ENCODE measurements around the gene AGFG1.

The AGFG1 gene, protein sequence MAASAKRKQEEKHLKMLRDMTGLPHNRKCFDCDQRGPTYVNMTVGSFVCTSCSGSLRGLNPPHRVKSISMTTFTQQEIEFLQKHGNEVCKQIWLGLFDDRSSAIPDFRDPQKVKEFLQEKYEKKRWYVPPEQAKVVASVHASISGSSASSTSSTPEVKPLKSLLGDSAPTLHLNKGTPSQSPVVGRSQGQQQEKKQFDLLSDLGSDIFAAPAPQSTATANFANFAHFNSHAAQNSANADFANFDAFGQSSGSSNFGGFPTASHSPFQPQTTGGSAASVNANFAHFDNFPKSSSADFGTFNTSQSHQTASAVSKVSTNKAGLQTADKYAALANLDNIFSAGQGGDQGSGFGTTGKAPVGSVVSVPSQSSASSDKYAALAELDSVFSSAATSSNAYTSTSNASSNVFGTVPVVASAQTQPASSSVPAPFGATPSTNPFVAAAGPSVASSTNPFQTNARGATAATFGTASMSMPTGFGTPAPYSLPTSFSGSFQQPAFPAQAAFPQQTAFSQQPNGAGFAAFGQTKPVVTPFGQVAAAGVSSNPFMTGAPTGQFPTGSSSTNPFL

GRCh38 chr2:227471924-227472264 lies at the start of gene AGFG1:
Gene AGFG1 (plus strand): TSS chr2:227472156. CDS start chr2:227472422, 266 bp downstream.
- DNase-seq, result peak; percentile 17 to 90 (median 73)

DNA sequence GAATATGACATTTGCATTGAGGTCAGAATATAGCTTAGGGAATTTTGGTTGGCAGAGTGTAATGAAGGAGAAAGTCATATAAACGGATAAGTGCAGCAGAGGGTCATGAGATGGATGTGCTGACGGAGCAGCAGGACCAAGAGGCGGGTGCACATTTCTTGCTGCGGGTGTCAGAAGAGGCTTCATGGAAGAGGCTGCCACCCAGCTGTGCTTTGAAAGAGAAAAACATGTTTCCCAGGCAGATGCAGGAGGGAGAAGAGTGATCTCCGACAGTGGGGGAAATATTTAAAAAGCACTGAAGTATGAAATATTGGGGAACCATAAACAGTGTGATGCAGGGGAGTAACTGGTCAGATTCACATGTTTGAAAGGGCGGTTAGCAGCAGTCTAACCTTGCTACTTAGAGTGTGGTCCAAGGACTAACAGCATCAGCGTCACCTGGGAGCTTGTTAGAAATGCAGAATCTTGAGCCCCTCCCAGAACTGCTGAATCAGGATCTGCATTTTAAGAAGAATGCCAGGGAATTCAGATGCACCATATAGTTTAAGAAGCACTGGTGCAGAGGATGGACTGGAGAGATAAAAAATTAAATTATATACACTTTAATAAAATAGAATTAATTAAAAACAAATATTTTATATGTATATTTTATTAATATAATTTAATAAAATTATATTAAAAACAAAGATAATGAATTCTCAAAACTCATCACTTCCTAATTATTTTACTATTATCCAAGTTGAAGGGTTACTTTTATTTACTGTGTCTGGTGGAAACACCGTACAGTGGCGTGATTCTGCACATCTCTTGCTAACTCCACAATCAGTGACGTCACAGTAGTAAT lies 48.1 kb upstream of the AGFG1 start:
- peak in 11 of 51 donors; percentile 3 to 38 (median 11) for DNase-seq

GRCh38 chr2:227428731-227429285 lies 43.1 kb upstream of the AGFG1 start:
- no peak for DNase-seq

DNA sequence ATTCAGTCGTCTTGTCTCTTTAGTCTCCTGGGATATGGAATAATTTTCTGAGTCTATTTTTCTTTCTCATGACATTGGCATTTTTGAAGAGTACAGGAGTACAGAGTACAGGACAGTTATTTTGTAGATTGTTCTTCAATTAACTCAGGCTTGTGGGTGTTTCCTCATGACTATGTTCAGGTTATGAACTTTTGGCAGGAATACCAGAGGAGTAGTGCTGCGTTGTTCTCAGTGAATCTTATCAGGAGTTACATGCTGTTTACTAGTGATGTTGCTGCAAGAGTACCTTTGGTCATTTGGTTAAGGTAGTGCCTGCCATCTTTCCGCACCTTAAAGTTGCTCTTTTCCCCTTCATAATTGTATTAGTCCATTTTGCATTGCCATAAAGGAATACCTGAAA lies 41.3 kb upstream of the AGFG1 start:
- no peak for DNase-seq

- no peak for DNase-seq
Measured at GRCh38 chr2:227433171-227433570, 38.8 kb upstream of the AGFG1 start.

GRCh38 chr2:227436436-227437174 lies 35.4 kb upstream of the AGFG1 start:
- DNase-seq, result no peak

GRCh38 chr2:227439214-227439613 lies 32.7 kb upstream of the AGFG1 start:
- DNase-seq, result no peak

DNA sequence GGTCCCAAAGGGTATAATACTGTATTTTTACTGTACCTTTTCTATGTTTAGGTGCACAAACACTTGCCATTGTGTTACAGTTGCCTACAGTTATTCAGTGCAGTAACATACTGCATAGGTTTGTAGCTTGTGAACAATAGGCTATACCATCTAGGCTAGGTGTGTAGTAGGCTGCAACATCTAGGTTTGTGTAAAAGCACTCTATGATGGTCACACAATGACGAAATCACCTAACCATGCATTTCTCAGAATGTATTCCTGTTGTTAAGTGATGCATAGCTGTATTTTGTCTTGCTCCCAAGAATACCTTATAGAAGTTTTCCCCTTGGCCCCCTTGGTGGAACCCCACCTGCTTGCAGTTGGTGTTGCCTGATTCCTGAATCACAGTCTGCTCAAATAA lies 29.3 kb upstream of the AGFG1 start:
- no peak for DNase-seq

DNA sequence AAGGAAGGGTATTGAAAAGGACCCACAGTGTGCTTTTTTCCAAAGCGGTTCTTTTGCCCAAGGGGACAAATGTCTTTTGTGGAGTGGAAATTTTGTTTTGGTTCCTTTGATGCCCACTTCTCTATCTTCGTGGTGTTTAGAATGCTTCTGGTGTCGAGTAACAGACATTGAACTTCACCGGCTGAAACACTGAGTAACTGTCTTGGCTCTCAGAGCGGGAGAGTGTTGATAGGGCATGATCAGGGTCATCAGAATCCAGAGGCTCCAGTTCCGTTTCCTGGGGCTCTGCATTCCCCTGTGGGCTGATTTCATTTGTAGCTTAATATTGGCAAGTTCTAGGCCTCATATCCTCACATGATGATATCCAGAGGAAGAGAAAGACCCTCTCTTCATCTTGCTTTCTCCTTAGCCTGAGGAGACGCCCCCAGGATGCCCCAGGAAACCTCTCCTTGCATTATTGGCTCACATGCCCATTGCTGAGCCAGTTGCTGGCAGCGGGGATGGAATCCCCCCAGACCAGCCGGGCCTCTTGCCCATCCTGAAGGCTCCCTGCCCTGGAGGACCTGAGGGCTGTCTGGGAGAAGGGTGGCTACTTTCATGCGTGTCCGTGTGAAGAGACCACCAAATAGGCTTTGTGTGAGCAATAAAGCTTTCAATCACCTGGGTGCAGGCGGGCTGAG lies 27.9 kb upstream of the AGFG1 start:
- no peak for DNase-seq

DNA sequence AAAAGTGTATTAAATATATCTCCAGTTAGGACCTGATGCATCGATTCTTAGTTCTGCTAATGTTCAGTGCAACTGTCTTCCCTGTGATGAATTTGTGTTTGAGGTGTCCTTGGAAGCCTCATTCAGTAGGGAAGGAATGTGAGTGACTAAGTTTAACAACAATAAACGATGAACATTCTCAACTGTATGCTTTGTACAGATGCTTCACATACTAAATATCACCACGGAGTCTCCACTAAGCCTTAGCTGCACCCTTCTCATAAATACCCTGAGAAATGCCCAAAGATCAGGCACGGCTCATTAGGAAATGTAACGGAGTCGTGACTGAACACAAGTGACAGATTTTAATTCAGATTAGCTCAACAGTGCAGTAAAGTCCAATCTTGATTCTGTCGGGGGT lies 24.4 kb upstream of the AGFG1 start:
- DNase-seq, result no peak

DNA sequence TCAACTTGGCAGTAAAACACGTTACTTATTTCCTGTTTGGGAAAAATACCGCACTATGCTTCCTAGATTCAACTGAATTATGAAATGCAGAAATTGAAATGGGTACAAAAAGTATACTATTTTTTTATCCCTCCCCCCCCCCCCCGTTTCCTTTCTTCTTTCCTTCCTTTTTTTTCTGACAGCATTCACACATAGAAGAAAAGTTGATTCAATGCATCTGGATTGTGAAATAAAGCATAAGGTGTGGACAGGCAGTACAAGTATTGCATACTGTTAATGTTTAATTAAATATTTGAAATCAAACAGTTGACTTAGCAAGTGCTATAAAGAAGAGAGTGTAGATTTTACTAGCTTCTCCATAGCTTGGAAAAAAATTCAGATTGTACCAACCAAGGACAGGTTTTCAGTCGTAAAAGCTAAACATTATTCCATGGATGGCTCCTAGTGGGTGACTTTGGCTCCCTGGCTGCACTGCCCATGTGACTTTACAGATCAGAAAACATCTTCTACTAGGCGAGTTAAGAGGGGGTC lies 21.6 kb upstream of the AGFG1 start:
- no peak for DNase-seq

DNA sequence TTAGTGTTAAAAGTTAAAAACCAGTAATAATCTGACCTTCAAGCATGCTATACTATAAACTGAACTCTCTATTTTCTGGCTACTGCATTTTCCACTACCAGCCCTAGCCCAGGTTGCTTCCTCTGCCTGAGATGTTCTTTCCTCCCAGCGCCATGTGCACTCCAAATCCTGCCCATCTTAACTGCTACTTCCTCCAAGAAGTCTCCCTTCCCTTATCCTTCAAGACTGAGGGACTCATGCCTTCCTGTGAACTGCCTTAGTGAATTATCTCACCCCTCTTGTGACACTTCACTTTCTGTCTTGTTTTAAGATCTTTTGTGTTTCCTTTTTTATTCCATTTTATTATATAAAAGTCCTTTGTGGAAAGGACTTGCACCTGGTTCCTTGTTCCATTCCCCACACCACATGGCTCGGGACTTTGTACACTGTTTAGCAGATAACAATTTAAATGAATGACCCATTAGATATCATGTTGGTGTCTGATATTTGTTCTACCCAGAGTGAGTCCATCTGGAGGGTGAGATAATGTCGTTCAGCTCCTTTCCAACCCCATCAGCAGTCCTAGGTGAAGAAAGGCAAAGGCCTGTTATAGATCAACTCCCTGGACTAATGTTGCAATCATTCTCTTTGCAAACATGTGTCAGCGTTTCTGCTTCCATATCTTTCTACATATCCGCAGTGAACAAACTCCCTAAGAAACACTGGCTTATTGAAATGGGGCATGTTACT lies 20.9 kb upstream of the AGFG1 start:
- no peak for DNase-seq

DNA sequence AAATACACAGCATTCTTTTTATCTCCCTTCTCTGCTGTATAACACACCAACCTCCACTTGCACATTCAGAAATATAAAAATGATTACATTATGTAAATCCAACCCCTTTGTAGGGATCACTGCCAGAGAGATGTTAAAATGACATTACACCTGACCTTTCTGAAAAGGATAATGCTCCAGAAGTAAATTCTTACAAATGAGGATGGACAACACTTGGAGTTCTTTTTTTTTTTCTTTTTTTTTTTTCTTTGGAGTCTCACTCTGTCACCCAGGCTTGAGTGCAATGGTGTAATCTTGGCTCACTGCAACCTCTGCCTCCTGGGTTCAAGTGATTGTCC lies 20.3 kb upstream of the AGFG1 start:
- DNase-seq, result no peak

DNA sequence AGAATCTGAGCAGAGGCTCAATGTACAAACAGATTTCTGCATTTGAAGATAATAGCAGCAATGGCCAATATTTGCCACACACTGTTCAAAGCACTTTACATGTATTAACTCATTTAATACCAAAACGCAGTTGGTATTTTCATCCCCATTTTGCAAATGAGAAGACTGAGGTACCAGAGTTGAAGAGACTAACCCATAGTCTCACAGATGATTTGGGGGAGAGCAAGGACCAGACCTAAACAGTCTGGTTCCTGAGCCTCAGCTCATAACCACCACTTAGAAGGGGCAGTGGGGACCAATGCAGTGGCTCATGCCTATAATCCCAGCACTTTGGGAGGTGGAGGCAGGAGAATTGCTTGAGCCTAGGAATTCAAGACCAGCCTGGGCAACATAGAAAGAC lies 18.1 kb upstream of the AGFG1 start:
- DNase-seq, result no peak

DNA sequence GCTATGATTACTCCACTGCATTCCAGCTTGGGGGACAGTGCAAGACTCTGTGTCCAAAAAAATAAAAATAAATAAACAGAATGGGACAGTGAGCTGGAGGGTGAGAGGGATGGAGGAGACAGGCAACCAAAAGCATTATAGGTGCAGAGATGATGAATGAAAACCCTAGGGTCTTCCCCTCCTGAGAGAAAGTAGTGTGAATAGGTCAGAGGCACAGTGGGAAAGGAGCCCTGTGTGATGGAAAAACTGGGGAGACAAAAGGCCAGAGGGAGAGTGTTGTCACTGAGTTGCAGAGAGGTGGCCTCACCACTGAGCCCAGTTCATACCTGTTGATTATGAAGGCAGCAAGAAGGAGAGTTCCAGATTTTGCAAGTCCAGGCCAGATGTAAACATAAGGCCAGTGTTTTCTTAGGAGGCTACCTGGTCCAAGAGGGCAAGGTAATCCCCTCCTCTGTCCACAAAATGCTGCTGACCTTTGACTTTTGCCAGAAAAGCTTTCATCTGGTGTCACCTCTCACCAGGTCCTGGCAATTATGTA lies 17.6 kb upstream of the AGFG1 start:
- DNase-seq, result no peak

DNA sequence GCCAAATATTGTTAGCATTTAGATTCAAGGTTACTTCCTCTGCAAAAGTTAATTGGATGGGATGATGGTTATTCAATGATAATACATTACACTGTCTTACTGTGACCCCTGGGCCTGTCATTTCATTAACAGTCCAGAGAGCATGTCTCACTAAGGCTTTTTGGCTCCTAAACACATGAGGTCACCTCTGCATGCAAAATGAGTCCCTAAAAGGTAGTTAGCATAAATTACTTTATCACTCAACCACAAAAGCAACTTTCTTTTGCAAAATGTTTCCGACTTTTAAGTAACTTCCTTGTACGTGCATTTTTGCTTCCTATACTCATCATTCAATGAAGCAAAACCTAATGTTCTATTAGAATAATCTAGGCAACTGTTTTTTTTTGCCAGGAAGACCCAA lies 16.8 kb upstream of the AGFG1 start:
- DNase-seq, result no peak

GRCh38 chr2:227456102-227456501 lies 15.9 kb upstream of the AGFG1 start:
- no peak for DNase-seq

GRCh38 chr2:227456772-227457171 lies 15.2 kb upstream of the AGFG1 start:
- DNase-seq, result no peak

- DNase-seq, result no peak
Measured at GRCh38 chr2:227460070-227460485, 11.9 kb upstream of the AGFG1 start.

DNA sequence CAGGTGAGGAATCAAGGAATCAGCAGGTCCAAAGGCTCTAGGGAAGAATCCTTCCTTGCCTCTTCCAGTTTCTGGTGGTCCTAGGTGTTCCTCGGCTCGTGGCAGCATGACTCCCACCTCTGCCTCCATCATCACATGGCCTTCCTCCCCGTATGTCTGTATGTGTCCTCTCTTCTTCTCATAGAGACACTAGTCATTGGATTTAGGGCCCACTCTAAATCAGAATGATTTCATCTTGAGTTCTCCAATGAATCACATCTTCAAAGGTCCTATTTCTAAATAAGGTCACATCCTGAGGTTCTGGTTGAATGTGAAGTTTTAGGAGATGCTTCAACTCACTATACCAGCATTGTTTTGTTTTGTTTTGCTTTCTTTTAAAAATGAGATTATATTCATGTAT lies 11.1 kb upstream of the AGFG1 start:
- DNase-seq, result no peak
